ENCODE measurements around the gene PPIP5K1. TPM values are rescaled to one million over a fixed set of nuclear protein-coding genes. Genes with fewer than 3 reads are reported as not detected.

The PPIP5K1 gene
- total RNA-seq, 5 donors from 2014 or later (not counting 1 experiment from before 2014, with no cell fraction given), result 30.0 to 47.1 (median 39.1) TPM

GRCh38 chr15:43521419-43521818, 68.6 kb downstream of the PPIP5K1 start:
- Mint-ChIP-seq H3K4me1 (peaks cover 22 to 37% (median 31%) of the 10 kb centered on the region in 3 donors), H3K36me3 (no peaks in the 10 kb centered on the region), H3K27ac (no peak overlapping the region), H3K27me3 (peaks cover 20 to 27% of the 10 kb centered on the region in 2 donors), H3K9me3 (no peaks in the 10 kb centered on the region), H3K4me3 (no peak overlapping the region)
- H3K36me3 ChIP-seq (ENCODE audit: control insufficient read depth in 2 of 2, extremely low read depth in 1 of 2, insufficient read depth in 1 of 2, low read length in 1 of 2), result no peaks in the 10 kb centered on the region
- POLR2A ChIA-PET, result no interaction called here
- no peak overlapping the region for H3K4me3 ChIP-seq (ENCODE audit: control insufficient read depth in 1 of 2, extremely low read depth in 1 of 2, low read length in 1 of 2)
- H3K27ac ChIP-seq (ENCODE audit: low read length), result no peak overlapping the region
- 84% methylated on average over 6 of the region's 11 CpGs for WGBS (ENCODE audit: insufficient coverage)
- CTCF ChIA-PET, result no interaction called here
- no peaks in the 10 kb centered on the region for H3K9me3 ChIP-seq
- H3K27me3 ChIP-seq (replicated peaks in 1 of 2; ENCODE audit: control insufficient read depth in 2 of 2, extremely low read depth in 1 of 2, insufficient read depth in 2 of 2, low read length in 1 of 2), result peaks cover 0 to 31% of the 10 kb centered on the region in 2 experiments
- H3K4me1 ChIP-seq (ENCODE audit: control insufficient read depth in 1 of 2, extremely low read depth in 1 of 2, insufficient read depth in 2 of 2, low read length in 2 of 2), result peaks cover 0 to 23% of the 10 kb centered on the region in 2 experiments
- no peak for DNase-seq
- ATAC-seq (replicated peaks in 1 of 4), result no peak

DNA sequence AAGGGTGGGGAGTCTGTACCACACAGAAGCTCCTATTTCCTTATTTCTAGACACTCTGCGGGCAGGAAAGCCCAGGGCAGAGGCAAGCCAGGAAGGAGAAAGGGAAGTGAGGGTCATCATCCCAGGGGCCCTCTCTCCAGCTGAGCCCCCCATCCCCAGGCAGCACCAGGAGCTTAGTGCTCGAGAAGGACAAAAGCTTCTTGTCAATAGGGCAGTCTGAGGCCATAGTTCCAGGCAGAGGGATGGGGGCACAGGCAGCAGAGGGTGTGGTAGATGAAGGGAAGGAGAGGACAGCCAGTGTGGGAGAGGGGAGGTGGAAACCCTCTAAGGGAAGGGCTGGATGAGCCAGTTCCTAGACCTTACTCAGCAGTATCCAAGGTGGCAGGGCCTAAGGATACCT, 69.9 kb downstream of the PPIP5K1 start:
- whole genome bisulfite sequencing (ENCODE audit: insufficient coverage), result no CpG with 5 or more reads among the region's 2 CpGs
- Mint-ChIP-seq H3K4me3 (no peak overlapping the region), H3K27me3 (peaks cover 23 to 33% of the 10 kb centered on the region in 2 donors), H3K27ac (no peak overlapping the region), H3K9me3 (no peaks in the 10 kb centered on the region), H3K36me3 (no peaks in the 10 kb centered on the region), H3K4me1 (peaks cover 16 to 35% (median 28%) of the 10 kb centered on the region in 3 donors)
- CTCF ChIA-PET, result no interaction called here
- no peaks in the 10 kb centered on the region for H3K36me3 ChIP-seq (ENCODE audit: control insufficient read depth in 2 of 2, extremely low read depth in 1 of 2, insufficient read depth in 1 of 2, low read length in 1 of 2)
- no peak for ATAC-seq (replicated peaks in 1 of 4)
- H3K27me3 ChIP-seq (replicated peaks in 1 of 2; ENCODE audit: control insufficient read depth in 2 of 2, extremely low read depth in 1 of 2, insufficient read depth in 2 of 2, low read length in 1 of 2), result peaks cover 0 to 34% of the 10 kb centered on the region in 2 experiments
- no peak overlapping the region for H3K27ac ChIP-seq (ENCODE audit: low read length)
- no peak overlapping the region for H3K4me3 ChIP-seq (ENCODE audit: control insufficient read depth in 1 of 2, extremely low read depth in 1 of 2, low read length in 1 of 2)
- no peaks in the 10 kb centered on the region for H3K9me3 ChIP-seq
- POLR2A ChIA-PET, result no interaction called here
- DNase-seq, result no peak
- peaks cover 0 to 21% of the 10 kb centered on the region in 2 experiments for H3K4me1 ChIP-seq (ENCODE audit: control insufficient read depth in 1 of 2, extremely low read depth in 1 of 2, insufficient read depth in 2 of 2, low read length in 2 of 2)

DNA sequence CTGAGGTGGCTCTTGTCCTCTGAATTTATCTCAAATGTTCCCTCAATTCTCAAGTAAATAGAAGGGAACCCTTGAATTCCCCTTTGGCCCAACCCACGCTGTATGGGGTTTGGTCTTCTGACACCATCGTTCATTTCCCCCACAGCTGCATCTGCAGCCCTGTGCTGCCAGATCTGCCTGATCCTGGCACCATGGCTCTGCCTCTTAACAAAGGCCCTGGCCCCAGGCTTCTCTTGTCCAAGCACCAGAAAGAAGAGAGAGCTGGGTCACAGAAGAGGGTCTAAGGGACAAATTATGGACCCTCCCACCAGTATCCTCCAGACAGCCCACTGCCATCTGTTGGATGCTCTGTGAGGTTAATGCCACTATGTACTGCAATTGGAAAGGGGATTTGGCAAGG, 70.8 kb downstream of the PPIP5K1 start:
- no peak overlapping the region for H3K27ac ChIP-seq (ENCODE audit: low read length)
- Mint-ChIP-seq H3K9me3 (no peaks in the 10 kb centered on the region), H3K27ac (no peak overlapping the region), H3K36me3 (no peaks in the 10 kb centered on the region), H3K4me1 (peaks cover 17 to 33% (median 28%) of the 10 kb centered on the region in 3 donors), H3K27me3 (peaks cover 23 to 33% of the 10 kb centered on the region in 2 donors), H3K4me3 (peak overlapping the region in 1 of 3 donors; percentile 64)
- CTCF ChIA-PET, result no interaction called here
- POLR2A ChIA-PET, result no interaction called here
- peaks cover 0 to 34% of the 10 kb centered on the region in 2 experiments for H3K27me3 ChIP-seq (replicated peaks in 1 of 2; ENCODE audit: control insufficient read depth in 2 of 2, extremely low read depth in 1 of 2, insufficient read depth in 2 of 2, low read length in 1 of 2)
- DNase-seq (no peak), ATAC-seq (replicated peaks in 1 of 4) (no peak)
- WGBS (ENCODE audit: insufficient coverage), result 83% methylated on average over 1 of the region's 2 CpGs
- peaks cover 0 to 20% of the 10 kb centered on the region in 2 experiments for H3K4me1 ChIP-seq (ENCODE audit: control insufficient read depth in 1 of 2, extremely low read depth in 1 of 2, insufficient read depth in 2 of 2, low read length in 2 of 2)
- H3K36me3 ChIP-seq (ENCODE audit: control insufficient read depth in 2 of 2, extremely low read depth in 1 of 2, insufficient read depth in 1 of 2, low read length in 1 of 2), result no peaks in the 10 kb centered on the region
- H3K4me3 ChIP-seq (ENCODE audit: control insufficient read depth in 1 of 2, extremely low read depth in 1 of 2, low read length in 1 of 2), result no peak overlapping the region
- H3K9me3 ChIP-seq, result no peaks in the 10 kb centered on the region

- H3K4me1 ChIP-seq (ENCODE audit: control insufficient read depth in 1 of 2, extremely low read depth in 1 of 2, insufficient read depth in 2 of 2, low read length in 2 of 2), result peaks cover 0 to 22% of the 10 kb centered on the region in 2 experiments
- H3K9me3 ChIP-seq, result no peaks in the 10 kb centered on the region
- Mint-ChIP-seq H3K27me3 (peaks cover 23 to 33% of the 10 kb centered on the region in 2 donors), H3K27ac (no peak overlapping the region), H3K4me1 (peaks cover 24 to 39% (median 35%) of the 10 kb centered on the region in 3 donors), H3K9me3 (no peaks in the 10 kb centered on the region), H3K4me3 (peak overlapping the region in 2 of 3 donors; percentile 34 to 64), H3K36me3 (no peaks in the 10 kb centered on the region)
- no peak overlapping the region for H3K27ac ChIP-seq (ENCODE audit: low read length)
- peaks cover 0 to 34% of the 10 kb centered on the region in 2 experiments for H3K27me3 ChIP-seq (replicated peaks in 1 of 2; ENCODE audit: control insufficient read depth in 2 of 2, extremely low read depth in 1 of 2, insufficient read depth in 2 of 2, low read length in 1 of 2)
- H3K4me3 ChIP-seq (ENCODE audit: control insufficient read depth in 1 of 2, extremely low read depth in 1 of 2, low read length in 1 of 2), result peak overlapping the region in 1 of 2 donors; percentile 60
- DNase-seq (peak in 2 of 35 experiments; percentile 20 to 24), ATAC-seq (replicated peaks in 1 of 4) (peak; percentile 38 to 72 (median 50))
- WGBS (ENCODE audit: insufficient coverage), result 21% methylated on average over 6 of the region's 18 CpGs
- no peaks in the 10 kb centered on the region for H3K36me3 ChIP-seq (ENCODE audit: control insufficient read depth in 2 of 2, extremely low read depth in 1 of 2, insufficient read depth in 1 of 2, low read length in 1 of 2)
- CTCF ChIA-PET, result no interaction called here
- POLR2A ChIA-PET, result interaction anchor here (0.6 kb wide), 2 partner anchors 16 to 1028 kb away, joined by 4 to 8 read pairs; no protein-coding TSS in a partner anchor
Measured at GRCh38 chr15:43518197-43518761, 71.7 kb downstream of the PPIP5K1 start.

DNA sequence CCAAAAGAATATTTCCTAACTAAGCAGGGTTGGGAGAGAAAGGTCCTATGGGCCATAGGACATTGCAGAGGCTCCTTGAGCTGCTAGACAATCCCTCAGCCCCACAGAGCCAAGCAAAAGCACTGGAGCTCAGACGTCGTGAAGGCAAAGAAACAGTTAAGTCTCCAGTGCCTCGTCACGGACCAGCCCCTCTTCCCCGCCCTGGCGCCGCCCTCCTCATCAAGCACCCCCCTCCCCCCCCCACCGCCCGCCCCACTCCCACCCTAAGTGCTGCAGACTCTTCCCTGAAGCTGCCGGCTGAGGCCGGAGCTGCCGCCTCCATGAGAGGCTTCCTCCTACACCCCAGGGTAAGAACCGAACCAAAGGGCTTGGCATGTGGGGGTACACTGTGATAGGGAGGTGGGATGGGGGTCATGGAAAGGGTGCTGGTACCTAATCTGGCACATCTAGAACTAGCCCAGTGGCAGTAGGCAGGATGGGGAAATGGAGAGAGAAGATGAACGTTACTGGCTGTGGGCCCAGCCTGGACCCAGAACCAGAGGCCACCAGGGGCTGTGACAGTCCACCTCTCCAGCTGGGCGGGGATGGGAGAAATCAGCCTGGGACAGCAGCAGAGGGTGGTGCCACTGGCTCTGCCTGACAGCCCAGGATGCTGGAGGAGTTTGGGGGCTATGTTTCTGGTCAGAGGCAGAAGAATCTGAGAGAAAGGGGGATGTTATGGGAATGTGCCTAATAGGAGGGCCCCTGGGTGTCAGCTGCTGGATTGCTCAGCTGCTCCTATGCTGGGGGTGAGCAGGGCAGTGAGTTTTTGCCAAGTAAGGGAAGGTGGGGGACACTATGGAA, 72.4 kb downstream of the PPIP5K1 start, which contains the start of gene MAP1A:
TSS of gene MAP1A (plus strand) at position 255 of the 843 bp plus-strand sequence. CDS start 3,866 bp downstream, outside the sequence.
- DNase-seq (no peak), ATAC-seq (replicated peaks in 1 of 4) (peak in 1 of 4 experiments; percentile 21)
- H3K27ac ChIP-seq (ENCODE audit: low read length), result no peak within 1 kb of the TSS
- no peaks in the 10 kb centered on the region for H3K9me3 Mint-ChIP-seq
- H3K4me3 Mint-ChIP-seq, result peak within 1 kb of the TSS in 2 of 3 donors; percentile 34 to 64
- ChIA-PET POLR2A (interaction anchor here (0.6 kb wide), 2 partner anchors 15 to 1027 kb away, joined by 4 to 8 read pairs; no protein-coding TSS in a partner anchor), CTCF (no interaction called here)
- H3K27ac Mint-ChIP-seq, result no peak within 1 kb of the TSS
- H3K36me3 ChIP-seq (ENCODE audit: control insufficient read depth in 2 of 2, extremely low read depth in 1 of 2, insufficient read depth in 1 of 2, low read length in 1 of 2), result no peaks in the 10 kb centered on the region
- H3K36me3 Mint-ChIP-seq, result no peaks in the 10 kb centered on the region
- H3K27me3 Mint-ChIP-seq, result peaks cover 23 to 33% of the 10 kb centered on the region in 2 donors
- H3K27me3 ChIP-seq (replicated peaks in 1 of 2; ENCODE audit: control insufficient read depth in 2 of 2, extremely low read depth in 1 of 2, insufficient read depth in 2 of 2, low read length in 1 of 2), result peaks cover 0 to 34% of the 10 kb centered on the region in 2 experiments
- peaks cover 24 to 42% (median 35%) of the 10 kb centered on the region in 3 donors for H3K4me1 Mint-ChIP-seq
- peaks cover 0 to 22% of the 10 kb centered on the region in 2 experiments for H3K4me1 ChIP-seq (ENCODE audit: control insufficient read depth in 1 of 2, extremely low read depth in 1 of 2, insufficient read depth in 2 of 2, low read length in 2 of 2)
- H3K9me3 ChIP-seq, result no peaks in the 10 kb centered on the region
- WGBS (ENCODE audit: insufficient coverage), result 32% methylated on average over 2 of the region's 15 CpGs
- peak within 1 kb of the TSS in 1 of 2 donors; percentile 60 for H3K4me3 ChIP-seq (ENCODE audit: control insufficient read depth in 1 of 2, extremely low read depth in 1 of 2, low read length in 1 of 2)

GRCh38 chr15:43516801-43517353, 73.1 kb downstream of the PPIP5K1 start:
- ChIA-PET CTCF (no interaction called here), POLR2A (interaction anchor here in 1 of 2 donors (0.5 kb wide), 1 partner anchor 35 kb away, joined by 3 read pairs; no protein-coding TSS in a partner anchor)
- no peaks in the 10 kb centered on the region for H3K9me3 Mint-ChIP-seq

More at GRCh38 chr15:43516801-43517353, 73.1 kb downstream of the PPIP5K1 start:
- H3K4me1 Mint-ChIP-seq, result peaks cover 26 to 48% (median 36%) of the 10 kb centered on the region in 3 donors
- WGBS (ENCODE audit: insufficient coverage), result no CpG with 5 or more reads among the region's 4 CpGs
- H3K4me1 ChIP-seq (ENCODE audit: control insufficient read depth in 1 of 2, extremely low read depth in 1 of 2, insufficient read depth in 2 of 2, low read length in 2 of 2), result peaks cover 0 to 22% of the 10 kb centered on the region in 2 experiments
- peak overlapping the region in 1 of 3 donors; percentile 64 for H3K4me3 Mint-ChIP-seq
- ATAC-seq (replicated peaks in 1 of 4) (no peak), DNase-seq (no peak)
- H3K27me3 Mint-ChIP-seq, result peaks cover 23 to 33% of the 10 kb centered on the region in 2 donors
- no peaks in the 10 kb centered on the region for H3K9me3 ChIP-seq
- no peak overlapping the region for H3K27ac ChIP-seq (ENCODE audit: low read length)
- no peak overlapping the region for H3K27ac Mint-ChIP-seq
- H3K36me3 ChIP-seq (ENCODE audit: control insufficient read depth in 2 of 2, extremely low read depth in 1 of 2, insufficient read depth in 1 of 2, low read length in 1 of 2), result no peaks in the 10 kb centered on the region
- H3K27me3 ChIP-seq (replicated peaks in 1 of 2; ENCODE audit: control insufficient read depth in 2 of 2, extremely low read depth in 1 of 2, insufficient read depth in 2 of 2, low read length in 1 of 2), result peaks cover 0 to 34% of the 10 kb centered on the region in 2 experiments
- no peaks in the 10 kb centered on the region for H3K36me3 Mint-ChIP-seq
- H3K4me3 ChIP-seq (ENCODE audit: control insufficient read depth in 1 of 2, extremely low read depth in 1 of 2, low read length in 1 of 2), result no peak overlapping the region
